ENCODE data around the gene SMIM27. TPM values are rescaled to one million over a fixed set of nuclear protein-coding genes. Genes with fewer than 3 reads are reported as not detected.
A peak's percentile ranks its signal among the peaks of the same experiment; 100 is the strongest.
"Not testable (repeated sequence)": the region's sequence is repeated elsewhere in the genome, so short reads cannot be mapped to it uniquely, and the experiment has no call there.

The SMIM27 gene
- total RNA-seq, 1 donor from 2014 or later = 15.9 TPM

DNA sequence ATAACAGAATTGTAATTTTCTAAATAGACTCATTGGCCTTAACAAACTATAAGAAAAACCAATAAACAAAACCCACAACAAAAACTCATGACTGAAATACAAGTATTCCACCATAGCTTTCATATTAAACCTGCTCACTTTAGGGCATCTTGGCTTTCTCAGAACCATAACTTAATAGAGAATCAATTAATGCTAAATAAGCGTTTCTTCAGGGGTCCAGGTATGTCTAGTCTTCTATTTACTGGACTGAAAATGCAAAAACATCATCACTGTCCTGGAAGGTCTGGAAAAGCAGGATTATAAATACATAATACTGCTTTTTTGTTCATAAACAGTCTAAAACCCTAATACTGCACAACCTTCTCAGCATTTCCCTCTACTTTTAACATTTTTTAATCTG is 6.2 kb upstream of the SMIM27 start:
- Mint-ChIP-seq H3K4me3 (no peak overlapping the region), H3K27me3 (no peaks in the 10 kb centered on the region), H3K36me3 (ENCODE audit: low read depth) (peaks cover 46% of the 10 kb centered on the region), H3K4me1 (peaks cover 24% of the 10 kb centered on the region), H3K27ac (no peak overlapping the region), H3K9me3 (no peaks in the 10 kb centered on the region)
- intact Hi-C loops (cut with micrococcal nuclease) = no loop called here
- ChIA-PET CTCF (no interaction called here), POLR2A (no interaction called here)
- ATAC-seq (ENCODE audit: low read depth) (no peak), DNase-seq (no peak)
- TF ChIP-seq, protein P1, sequence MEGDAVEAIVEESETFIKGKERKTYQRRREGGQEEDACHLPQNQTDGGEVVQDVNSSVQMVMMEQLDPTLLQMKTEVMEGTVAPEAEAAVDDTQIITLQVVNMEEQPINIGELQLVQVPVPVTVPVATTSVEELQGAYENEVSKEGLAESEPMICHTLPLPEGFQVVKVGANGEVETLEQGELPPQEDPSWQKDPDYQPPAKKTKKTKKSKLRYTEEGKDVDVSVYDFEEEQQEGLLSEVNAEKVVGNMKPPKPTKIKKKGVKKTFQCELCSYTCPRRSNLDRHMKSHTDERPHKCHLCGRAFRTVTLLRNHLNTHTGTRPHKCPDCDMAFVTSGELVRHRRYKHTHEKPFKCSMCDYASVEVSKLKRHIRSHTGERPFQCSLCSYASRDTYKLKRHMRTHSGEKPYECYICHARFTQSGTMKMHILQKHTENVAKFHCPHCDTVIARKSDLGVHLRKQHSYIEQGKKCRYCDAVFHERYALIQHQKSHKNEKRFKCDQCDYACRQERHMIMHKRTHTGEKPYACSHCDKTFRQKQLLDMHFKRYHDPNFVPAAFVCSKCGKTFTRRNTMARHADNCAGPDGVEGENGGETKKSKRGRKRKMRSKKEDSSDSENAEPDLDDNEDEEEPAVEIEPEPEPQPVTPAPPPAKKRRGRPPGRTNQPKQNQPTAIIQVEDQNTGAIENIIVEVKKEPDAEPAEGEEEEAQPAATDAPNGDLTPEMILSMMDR (IDR thresholded peaks at IDR 0.05) = no peak

DNA sequence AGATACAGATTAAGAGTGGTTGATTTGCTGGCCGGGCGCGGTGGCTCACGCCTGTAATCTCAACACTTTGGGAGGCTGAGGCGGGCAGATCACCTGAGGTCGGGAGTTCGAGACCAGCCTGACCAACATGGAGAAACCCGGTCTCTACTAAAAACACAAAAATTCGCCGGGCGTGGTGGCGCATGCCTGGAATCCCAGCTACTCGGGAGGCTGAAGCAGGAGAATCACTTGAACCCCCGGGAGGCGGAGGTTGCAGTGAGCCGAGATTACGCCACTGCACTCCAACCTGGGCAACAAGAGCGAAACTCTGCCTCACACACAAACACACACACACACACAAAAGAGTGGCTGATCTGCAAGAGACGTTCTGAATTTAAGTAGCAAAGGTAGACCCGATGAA is 3.9 kb upstream of the SMIM27 start:
- not testable (repeated sequence) for H3K27ac Mint-ChIP-seq, H3K27me3 Mint-ChIP-seq

DNA sequence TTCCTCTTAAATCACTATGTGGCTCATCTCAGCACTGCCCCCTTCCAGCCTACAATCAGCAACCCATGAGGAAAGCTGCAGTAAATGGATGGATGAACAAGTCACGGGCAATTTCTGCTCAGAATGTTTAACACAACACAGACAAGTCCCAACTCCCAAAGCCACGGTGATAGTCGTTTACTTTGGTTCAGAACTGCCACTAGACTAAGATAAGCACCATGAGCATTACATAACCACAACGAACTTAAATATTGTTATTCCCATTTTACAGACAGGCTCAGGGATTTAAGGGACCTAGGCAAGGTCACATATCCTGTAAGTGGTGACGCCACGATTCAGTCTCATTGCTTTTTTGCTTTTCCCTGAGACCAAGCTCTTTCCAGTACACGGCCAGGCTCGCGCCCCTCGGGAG is 2.0 kb upstream of the SMIM27 start:
- H3K27me3 Mint-ChIP-seq = no peaks in the 10 kb centered on the region
- peaks cover 34% of the 10 kb centered on the region for H3K4me1 Mint-ChIP-seq
- intact Hi-C loops (cut with micrococcal nuclease) = loop anchor here (1.0 to 10.0 kb wide), 5 partner anchors 24 to 925 kb away; partner anchors contain the start of genes B4GALT1, NFX1, NOL6 and RIGI
- peak overlapping the region; percentile 75 for H3K27ac Mint-ChIP-seq
- DNase-seq (no peak), ATAC-seq (ENCODE audit: low read depth) (no peak)
- TF ChIP-seq, protein P1 (IDR thresholded peaks at IDR 0.05) = no peak
- peak overlapping the region; percentile 95 for H3K4me3 Mint-ChIP-seq
- POLR2A ChIA-PET = interaction anchor here (0.8 to 4.4 kb wide), 8 partner anchors 11 to 475 kb away, joined by 3 to 40 read pairs (median 12); partner anchors contain the start of genes ACO1, DNAJA1, NDUFB6 and RIGI
- CTCF ChIA-PET = interaction anchor here (2.4 to 3.3 kb wide), 3 partner anchors 22 to 171 kb away, joined by 9 to 20 read pairs (median 18); partner anchors contain the start of gene NDUFB6
- H3K36me3 Mint-ChIP-seq (ENCODE audit: low read depth) = peaks cover 33% of the 10 kb centered on the region
- H3K9me3 Mint-ChIP-seq = no peaks in the 10 kb centered on the region

More for the DNA sequence above, 3.9 kb upstream of the SMIM27 start:
- CTCF ChIA-PET; POLR2A ChIA-PET; DNase-seq; intact Hi-C loops (cut with micrococcal nuclease); ATAC-seq (ENCODE audit: low read depth); H3K9me3 Mint-ChIP-seq; H3K4me3 Mint-ChIP-seq: not testable (repeated sequence)
- peaks cover 42% of the 10 kb centered on the region for H3K36me3 Mint-ChIP-seq (ENCODE audit: low read depth)
- peaks cover 32% of the 10 kb centered on the region for H3K4me1 Mint-ChIP-seq

DNA sequence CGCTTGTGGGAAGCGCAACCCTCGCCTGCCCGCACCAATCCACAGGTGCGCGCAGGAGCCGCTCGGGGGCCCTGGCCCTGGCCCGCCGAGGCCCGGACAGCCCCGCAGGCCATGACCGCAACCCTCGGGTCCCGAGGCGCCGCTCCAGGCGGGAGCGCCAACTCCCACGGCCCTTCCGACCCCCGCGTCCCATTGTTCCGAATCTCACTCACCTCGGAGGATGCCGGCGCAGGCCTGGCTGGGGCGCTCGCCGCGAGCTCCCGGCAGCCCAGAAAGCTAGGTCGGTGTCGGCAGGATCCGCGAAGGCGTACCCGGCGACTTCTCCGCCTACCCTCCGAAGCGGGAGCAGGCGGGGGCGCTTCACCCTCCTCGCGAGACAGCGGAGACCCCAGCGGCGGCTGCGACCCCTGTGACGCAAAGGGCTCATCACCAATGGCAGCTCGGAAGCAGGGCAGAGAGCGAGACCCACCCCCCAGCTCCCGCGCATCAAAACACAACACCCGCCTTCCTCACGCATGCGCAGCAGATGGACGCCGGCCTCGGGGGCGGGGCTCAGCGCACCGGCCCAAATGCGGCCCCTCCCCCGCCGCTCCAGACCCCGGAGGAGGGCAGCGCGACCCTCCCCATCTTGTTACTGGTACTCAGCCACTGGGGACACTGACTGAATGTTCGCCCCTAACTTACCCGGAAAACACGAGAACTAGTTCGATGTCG is 1.4 kb upstream of the SMIM27 start:
- ChIA-PET CTCF (interaction anchor here (0.6 to 3.3 kb wide), 6 partner anchors 22 to 174 kb away, joined by 3 to 20 read pairs (median 6); partner anchors contain the start of gene NDUFB6), POLR2A (interaction anchor here (0.8 to 4.4 kb wide), 8 partner anchors 12 to 526 kb away, joined by 3 to 40 read pairs (median 12); partner anchors contain the start of genes ACO1, DNAJA1, NDUFB6 and RIGI)
- TF ChIP-seq, protein P1 (IDR thresholded peaks at IDR 0.05) = no peak
- Mint-ChIP-seq H3K36me3 (ENCODE audit: low read depth) (peaks cover 35% of the 10 kb centered on the region), H3K9me3 (no peaks in the 10 kb centered on the region), H3K4me1 (peaks cover 34% of the 10 kb centered on the region), H3K4me3 (peak overlapping the region; percentile 95), H3K27me3 (no peaks in the 10 kb centered on the region), H3K27ac (peak overlapping the region; percentile 98)
- intact Hi-C loops (cut with micrococcal nuclease) = loop anchor here (1.0 to 10.0 kb wide), 9 partner anchors 23 to 924 kb away; partner anchors contain the start of genes ACO1, APTX, B4GALT1 and DNAJA1
- ATAC-seq (ENCODE audit: low read depth) (peak; percentile 80), DNase-seq (peak; percentile 91)

DNA sequence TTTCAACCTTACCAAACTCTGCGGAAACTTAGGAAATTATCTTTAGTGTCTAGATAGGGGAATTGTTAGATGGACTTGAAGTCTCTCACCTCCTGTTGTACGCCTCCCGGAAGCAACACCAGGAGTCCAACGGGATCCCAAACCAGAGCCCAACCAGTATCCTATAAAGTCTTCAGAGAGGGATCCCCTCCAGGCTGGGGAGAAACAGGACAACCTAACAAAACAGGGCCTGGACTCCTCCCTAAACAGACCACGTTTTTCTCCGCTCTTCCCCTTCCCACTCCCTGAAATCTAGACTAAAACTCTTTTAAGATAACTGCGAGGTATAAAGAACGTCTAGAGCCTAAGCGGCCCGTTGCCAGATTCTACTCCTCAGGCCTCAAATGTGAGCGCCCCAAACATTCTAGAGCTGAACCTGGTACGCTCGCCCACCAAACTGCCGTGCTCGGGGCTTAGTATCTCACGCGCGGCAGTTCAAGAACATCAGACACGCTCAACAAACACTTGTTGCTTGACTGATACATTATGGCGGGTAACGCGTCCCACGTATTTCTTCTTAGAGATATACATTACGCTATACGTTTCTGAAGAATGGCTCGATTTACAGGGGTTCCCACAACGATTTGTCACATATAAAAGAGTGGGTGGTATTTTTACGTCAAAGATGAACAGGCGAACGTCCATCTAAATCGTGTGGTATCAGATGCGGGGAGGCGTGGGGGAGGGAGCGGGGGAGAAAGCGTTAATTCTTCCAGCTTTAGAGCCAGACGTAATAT is 663 bp upstream of the SMIM27 start:
- ChIA-PET CTCF (interaction anchor here (0.6 to 3.3 kb wide), 7 partner anchors 21 to 175 kb away, joined by 3 to 20 read pairs (median 9); partner anchors contain the start of gene NDUFB6), POLR2A (interaction anchor here (0.6 to 4.4 kb wide), 12 partner anchors 12 to 739 kb away, joined by 3 to 40 read pairs (median 6); partner anchors contain the start of genes ACO1, DNAJA1, NDUFB6 and NFX1)
- Mint-ChIP-seq H3K4me1 (peaks cover 37% of the 10 kb centered on the region), H3K4me3 (peak overlapping the region; percentile 95), H3K36me3 (ENCODE audit: low read depth) (peaks cover 39% of the 10 kb centered on the region), H3K27me3 (no peaks in the 10 kb centered on the region), H3K9me3 (no peaks in the 10 kb centered on the region), H3K27ac (peak overlapping the region; percentile 98)
- intact Hi-C loops (cut with micrococcal nuclease) = loop anchor here (1.0 to 10.0 kb wide), 8 partner anchors 22 to 923 kb away; partner anchors contain the start of genes ACO1, APTX, B4GALT1 and DNAJA1
- DNase-seq (peak; percentile 32), ATAC-seq (ENCODE audit: low read depth) (peak; percentile 6)
- TF ChIP-seq, protein P1 (IDR thresholded peaks at IDR 0.05) = no peak

All from activated B cell treated with CpG ODN at 0.5 μM for 24 hours (primary cell).